Measurements from ENCODE around the gene KCNQ4.

Gene KCNQ4

DNA sequence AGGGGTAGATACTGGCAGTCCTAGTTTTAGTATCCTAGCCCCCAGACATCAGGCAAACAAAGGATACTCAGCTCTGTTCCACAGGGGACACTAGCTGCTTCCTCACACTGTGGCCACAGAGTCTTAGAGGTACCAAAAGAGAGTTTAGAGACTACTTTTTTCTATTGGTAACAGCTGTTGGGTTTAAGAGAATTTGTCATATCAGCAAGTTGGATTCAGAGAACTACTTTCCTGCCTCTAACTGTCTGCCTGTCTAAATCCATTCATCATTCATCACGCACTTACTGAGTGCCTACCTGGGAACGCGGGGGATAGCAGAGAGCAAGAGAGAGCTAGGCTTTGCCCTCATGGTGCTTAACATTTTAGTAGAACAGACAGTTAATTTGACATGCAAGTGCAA, 27.1 kb upstream of the KCNQ4 start:
- no peak for DNase-seq

DNA sequence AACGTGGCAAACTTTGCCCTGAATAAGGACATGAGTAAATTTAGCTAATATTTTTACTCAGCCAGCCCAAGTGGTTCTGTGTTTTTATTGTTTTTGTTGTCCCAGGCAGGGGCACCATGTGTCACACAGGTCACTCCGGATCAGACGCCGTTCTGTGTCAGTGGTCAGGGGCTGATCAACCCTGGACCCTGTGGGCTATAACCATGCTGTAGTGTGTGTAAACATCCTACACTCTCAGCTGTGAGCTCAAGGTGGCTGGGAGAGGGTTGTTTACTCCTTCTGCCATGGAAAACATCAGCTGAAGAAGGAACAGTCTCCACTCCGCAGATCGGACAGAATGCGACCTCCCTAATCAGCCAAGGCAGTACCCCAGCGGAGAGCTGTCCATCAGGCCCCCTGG, 26.5 kb upstream of the KCNQ4 start:
- no peak for DNase-seq

DNA sequence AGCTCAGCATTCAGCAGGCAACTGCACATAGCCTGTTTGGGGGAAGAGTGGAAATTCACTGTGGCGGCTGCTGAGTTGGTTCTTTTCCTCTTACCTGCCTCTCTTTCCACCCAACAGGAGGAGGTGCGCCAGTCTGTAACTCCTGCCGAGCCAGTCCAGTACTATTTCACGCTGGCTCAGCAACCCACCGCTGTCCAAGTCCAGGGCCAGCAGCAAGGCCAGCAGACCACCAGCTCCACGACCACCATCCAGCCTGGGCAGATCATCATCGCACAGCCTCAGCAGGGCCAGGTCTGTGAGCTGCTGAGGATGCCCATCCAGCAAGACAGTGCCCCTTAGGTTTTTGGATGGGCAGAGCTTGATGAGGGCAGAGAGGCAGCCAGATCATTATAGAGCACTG, 25.6 kb upstream of the KCNQ4 start:
- no peak for DNase-seq

DNA sequence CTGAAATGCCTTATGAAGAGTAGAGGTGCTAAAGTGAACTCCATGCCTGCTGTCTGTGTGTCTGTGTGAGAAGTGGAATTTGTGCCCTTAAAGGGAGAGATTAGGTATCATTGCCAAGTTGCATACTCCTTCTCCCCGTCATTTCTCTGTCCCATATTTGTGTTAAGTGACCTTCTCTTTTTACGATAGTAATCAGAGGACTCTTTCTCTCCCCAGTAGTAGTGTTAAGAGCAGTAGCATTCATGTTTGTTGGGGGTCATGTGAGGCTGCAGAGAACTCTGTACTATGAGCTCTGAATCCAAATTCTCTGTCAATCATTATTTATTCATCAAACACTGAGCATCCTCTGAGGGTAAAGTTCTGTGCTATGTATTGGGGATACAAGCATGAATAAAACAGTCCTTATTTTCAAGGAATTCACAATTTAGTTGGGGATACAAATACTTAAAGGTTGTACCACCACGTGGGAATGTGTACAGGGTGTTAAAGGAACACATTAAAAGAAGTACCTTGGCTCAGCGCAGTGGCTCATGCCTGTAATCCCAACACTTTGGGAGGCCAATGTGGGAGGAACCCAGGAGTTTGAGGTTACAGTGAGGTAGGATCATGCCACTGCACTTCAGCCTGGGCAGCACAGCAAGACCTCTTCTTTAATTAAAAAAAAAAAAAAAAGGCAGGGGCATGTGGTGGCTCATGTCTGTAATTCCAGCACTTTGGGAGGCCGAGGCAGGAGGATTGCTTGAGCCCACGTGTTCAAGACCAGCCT, 24.8 kb upstream of the KCNQ4 start:
- DNase-seq, result no peak

DNA sequence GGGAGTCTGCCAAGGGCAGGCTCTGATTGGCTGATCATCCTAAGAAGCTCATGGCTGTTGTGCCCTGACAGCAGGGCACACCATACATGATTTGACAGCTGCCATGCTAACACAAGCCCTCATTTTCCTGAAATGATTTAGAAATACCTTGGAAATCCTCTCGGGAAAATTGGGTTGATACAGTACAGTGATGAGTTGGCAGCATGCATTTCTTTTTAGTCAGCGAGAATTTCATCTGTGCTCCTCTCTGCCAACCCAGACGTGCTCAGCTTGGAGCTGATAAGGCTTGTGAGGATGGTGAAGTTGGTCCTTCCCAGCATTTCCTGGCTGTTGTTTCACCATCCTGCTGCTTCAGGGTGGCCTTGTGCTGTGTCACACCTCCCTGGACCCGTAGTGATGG, 22.6 kb upstream of the KCNQ4 start:
- DNase-seq, result no peak

DNA sequence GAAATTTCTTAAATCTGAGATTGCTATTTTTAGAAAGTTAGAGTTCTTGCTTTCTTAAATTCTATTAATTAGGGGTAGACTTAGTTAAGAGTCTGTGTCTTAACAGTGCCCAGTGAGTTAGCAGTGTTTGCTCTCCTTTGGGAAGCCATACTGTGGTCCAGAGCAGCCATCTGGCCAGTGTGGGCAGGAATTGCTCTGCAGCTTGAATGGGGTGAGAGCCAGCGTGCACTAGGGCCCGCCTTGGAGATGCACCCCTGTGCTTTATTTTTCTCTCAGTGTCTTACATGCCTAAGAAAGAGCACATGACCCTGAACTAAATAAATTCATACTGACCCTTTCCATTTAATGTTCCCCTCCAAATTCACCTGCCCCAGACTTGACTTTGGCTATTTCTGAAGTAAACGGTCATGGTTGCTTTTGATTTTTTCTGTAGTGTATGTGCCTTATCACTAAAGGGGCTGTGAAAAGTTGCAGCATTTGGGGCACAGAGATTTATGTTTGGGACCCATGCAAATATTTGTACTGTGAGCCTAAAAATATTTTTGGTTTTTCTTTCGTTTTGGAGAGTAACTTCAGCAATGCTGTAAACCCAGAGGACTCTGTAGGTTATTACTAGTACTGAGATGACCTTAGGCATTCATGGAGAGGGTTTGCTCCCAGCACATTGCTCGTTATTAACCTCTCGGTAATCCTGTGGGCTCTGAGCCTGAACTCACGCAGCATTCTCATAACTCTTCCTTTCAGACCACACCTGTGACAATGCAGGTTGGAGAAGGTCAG, 21.3 kb upstream of the KCNQ4 start:
- DNase-seq, result no peak

DNA sequence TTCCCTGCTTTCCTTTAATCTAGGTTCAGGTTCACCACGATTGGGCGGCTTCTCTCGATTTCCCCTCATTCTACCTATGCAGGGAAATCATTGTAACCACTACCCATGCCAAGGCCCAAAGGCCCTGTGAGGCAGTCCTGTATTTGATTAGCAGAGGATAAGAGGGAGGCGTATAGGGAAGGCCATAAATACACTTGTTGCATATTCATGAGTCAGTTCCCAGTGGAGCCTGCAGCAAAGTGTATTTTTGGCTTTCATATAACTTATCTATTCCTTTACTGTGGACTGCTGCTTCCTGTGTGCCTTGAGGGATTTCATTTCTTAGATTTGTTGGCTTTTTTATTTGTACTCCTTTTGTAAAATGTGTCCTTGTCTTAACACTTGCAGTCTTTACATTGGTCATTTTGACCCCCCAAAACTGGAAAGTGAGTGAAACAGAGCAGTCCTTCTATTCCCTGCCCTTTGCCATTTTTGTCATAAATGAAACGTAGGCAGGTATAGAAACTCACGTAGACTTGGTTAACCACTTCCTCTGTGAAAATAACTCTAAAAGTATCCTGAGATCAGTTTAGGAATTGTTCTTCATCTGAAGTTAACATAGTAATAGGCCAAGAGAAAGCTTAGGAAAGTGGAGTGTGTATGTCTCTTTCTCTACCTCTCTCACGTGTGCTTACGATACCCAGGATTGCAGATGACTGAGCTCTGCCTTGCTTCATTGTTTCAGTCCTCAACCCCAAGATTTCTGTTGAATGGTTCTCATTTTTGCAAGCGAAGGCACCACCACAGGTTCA, 19.6 kb upstream of the KCNQ4 start:
- no peak for DNase-seq

DNA sequence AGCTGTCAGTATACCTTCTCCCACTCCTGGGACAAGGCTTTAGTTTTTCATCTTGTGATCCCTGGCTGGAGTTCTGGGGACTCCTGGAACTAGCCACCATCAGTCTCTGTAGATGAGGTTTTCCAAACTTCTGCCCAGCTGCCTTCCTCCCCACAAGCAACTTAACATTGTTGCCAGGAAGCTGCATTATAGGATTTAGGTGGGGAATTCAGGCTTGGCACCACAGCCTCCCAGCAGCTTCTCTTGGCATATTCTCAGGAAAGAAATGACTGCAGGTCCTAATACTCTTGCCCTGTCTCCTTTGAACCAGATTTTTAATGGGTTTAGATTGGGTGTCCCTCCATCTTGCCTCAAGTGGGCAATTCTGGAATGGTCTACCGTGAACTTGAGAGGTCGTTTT, 18.6 kb upstream of the KCNQ4 start:
- no peak for DNase-seq

DNA sequence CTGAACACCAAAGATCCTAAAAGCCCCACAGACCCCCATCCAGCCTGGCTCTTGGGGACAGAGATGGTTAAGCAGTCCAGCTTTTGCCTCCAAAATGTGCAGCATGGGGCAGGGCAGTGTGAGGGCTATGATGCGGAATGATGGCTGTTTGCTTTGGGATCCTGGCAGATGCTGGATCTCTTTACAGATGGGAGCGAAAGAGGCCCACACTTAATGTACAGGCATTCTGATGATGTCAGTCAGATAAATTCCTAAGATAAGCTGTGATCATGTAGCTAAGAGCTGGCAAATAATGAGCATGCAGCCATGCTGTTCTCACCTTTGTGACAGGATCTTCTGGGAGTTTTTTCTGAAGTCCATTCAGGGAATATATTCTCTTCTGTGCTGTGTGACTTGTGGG, 17.6 kb upstream of the KCNQ4 start:
- DNase-seq, result no peak

DNA sequence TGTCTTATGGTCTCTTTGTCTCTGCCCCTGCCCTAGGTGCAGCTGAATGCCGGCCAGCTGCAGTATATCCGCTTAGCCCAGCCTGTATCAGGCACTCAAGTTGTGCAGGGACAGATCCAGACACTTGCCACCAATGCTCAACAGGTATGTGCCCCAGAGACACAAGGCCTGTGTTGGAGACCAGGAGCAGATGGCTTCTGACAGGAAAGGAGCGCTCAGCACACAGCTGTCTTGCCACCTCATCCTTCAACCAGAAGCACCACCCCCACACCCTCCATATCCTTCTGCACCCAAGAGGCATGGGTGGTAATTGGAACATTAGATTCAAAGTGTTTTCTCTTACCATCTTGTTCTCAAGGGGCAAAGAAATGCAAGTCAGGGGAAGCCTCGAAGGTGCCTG, 17.0 kb upstream of the KCNQ4 start:
- DNase-seq, result no peak

DNA sequence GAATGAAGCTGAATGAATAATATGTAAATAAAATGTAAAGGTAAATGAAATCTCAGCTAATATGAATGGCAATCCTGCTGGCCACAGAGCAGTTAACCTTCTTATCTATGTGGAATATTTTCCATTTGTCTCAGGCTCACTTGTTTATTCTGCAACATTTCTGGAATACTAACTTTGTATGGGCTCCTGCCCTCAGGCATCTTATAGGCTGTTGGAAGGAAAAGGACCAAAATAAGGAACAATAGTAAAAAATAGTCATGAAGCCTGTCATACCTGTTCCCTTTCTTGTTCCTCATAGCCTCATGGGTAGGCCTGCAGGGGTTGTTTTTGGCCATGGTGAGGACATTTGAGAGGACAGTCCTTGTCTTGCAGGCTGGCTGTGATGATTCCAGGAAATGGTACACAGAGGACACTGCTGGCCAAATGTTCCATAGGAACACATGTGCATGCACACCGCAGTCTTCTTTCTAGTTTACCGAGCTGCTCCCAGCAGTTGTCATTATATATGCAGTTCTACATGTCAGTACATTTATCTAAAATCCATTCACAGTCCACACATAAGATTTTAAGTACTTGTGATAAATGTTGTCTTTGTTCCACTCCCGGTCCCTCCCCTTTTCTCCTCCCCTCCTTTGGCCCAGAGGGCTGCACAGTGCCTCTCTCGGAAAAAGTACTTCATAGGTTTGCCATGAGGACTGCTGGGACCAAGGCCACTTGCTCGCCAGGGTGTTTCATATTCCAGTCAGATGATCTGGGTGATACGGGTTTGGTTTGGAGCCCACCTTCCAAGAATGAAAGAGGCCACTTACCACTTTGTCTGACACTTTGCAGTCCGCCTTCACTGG, 15.2 kb upstream of the KCNQ4 start:
- no peak for DNase-seq

DNA sequence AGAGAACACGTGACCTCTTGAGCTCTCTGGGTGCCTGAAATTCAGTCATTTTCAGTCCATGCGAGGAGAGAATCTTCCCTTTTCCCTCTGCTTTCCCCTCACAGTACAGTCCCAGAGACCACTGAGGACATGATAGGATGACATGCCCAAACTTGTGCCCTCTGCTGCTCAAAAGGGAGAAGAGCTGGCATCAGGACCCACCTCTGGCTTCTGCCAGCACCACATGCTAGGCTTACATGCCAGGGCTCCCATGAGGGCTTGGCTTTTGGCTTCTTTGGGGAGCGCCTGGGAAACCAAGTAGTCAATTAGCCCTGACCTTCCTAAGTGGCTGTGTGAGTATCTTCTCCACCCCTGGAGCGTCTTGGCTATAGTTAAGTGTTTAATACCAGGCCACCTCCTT, 13.8 kb upstream of the KCNQ4 start:
- no peak for DNase-seq

DNA sequence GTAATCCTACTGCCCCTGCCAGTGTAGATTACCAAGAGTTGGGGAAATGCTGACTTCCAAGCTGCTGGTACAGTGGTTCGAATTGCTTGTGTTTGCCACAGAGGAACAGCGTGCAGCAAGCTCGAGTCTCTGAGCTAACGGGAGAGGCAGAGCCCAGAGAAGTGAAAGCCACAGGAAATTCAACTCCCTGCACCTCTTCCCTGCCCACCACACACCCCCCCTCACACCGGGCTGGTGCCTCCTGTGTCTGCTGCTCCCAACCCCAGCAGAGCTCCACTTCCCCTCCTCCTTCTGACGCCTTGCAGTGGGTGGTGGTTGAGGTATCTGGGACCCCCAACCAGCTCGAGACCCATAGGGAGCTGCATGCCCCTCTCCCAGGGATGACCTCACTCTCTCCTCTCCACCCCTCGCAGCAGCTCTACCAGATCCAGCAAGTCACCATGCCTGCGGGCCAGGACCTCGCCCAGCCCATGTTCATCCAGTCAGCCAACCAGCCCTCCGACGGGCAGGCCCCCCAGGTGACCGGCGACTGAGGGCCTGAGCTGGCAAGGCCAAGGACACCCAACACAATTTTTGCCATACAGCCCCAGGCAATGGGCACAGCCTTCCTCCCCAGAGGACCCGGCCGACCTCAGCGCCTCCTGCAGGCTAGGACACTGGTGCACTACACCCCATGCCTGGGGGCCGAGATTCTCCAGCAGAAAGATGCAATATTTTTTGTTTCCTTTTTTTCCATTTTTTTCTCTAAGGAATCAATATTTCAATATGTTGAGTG, 13.1 kb upstream of the KCNQ4 start:
- DNase-seq, result no peak

DNA sequence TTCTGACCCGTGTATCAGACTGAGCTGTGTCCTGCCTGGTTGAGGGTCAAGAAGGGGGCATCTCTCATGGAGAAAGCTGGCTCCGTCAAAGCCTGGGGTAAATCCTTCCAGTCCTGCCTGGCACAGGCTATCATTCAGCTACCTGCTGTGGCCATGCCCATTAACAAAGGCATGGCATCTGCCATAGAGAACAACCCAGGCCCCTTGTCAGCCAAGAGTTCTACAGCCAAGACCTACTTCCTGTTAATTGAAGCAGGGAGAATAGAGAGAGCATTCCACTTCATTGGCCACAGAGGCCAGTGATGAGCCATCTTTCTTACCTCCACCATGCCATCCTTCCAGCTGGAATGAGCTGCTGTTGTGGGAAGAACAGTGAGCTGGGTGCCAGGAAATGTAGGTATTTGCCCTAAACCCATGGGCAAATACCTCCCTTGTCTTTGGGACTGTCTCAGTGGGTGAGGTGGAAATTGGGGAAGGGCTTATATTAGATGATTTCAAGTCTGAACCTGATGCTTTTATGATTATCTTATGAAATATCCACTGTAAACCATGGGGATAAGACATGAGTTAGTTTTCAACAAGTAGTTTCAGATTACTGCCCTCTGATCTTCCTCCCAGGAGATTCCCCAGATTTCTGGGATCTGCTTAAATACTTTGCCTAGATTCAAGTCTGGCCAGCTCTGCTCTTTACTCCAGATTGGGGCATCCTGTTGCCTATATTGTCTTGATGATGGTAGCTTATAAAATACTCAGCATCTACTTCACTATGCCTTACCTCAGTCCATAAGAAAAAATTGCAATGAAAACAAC, 11.2 kb upstream of the KCNQ4 start:
- no peak for DNase-seq

DNA sequence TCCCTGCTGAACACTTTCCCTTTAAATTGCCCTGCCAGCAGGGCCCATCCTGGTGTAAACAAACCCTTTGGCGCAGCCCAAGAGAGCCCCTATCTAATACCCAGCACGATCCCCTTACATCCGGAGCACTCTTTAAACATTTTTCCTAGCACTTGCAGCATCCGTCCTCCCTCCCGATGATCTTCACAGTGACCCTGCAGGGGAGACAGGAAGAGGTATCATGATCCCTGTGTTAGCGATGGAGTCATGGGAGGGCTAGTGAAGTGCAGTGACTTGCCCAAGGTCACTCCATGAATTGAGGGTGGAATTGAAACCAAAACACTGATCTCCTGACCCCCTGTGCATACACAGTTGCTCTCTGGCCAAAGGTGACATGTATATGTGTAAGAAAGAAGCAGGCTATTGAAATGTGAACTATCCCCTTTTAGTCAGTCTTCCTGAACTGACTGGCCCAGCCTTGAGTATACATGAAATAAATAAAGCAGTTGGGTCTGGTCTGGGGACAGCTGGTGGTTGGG, 9.8 kb upstream of the KCNQ4 start:
- DNase-seq, result no peak

DNA sequence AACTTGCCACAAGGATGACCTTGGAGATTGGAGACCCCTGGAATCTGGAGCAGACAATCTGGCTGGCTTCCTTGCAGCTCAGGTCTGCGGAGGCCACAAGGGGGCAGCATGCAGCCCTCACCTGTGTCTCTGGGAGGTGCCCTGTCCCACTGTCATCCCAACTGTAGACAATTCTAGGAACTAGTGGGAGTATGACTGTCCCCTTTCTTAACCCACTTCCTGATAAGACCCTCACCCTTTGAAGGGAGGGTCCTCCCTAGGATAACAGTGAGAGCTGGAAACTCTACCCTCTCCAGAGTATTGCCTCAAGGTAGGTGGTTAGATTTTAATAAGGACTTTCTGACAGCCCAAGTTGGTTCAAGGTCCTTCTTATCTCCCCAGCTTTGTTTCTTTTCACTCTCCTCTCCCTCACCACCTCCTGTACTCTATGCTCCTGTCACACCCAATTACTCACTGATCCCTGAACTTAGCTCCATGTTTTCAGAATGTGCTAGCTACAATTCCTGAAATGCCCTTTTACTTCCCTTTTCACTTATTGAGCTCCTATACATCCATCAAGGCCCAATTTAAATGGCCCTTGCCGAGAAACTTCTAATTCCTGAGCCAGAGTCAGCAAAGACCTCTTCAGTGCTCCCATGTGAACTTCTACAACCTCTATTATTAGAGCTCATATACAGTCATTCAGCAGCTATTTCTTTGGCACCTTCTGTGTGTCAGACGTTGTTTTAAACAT, 9.2 kb upstream of the KCNQ4 start:
- DNase-seq, result peak; percentile 51

DNA sequence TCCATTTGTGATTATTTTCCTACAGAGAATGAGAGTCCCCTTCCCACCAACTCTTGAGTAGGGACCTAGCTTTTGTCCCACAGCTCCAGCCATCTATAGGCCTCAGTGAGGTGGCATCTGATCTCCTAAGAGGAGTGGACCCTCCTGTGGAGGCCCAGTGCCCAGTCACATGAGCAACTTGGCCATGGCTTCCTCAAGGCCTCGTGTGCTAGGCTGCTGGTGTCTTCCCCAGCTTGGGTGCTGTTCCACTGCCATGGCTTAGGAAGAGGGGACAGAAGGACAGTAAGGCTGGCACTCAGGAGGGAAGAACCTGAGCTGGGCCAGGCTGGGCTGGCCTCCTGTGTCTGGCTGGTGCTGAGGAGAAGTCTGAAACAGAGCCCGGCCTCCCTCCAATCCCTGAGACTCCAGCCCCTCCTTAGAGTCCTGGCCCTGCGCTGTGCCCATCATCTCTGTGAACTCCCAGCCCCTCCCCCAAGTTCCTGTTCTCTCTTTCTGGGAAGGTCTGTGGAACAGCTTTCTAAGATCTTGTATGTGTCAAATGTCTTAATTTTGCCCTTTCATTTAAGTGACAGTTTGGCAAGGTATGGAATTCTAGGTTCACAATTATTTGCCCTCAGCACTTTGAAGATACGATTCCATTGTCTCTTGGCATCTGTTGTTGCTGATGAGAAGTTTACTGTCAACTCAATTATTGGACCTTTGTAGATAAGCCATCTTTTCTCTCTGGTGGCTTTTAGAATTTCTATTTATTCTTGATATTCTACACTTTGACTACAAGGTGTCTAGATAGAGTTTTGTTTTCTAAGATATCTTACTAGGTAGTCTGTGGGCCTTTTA, 7.1 kb upstream of the KCNQ4 start:
- DNase-seq, result no peak

DNA sequence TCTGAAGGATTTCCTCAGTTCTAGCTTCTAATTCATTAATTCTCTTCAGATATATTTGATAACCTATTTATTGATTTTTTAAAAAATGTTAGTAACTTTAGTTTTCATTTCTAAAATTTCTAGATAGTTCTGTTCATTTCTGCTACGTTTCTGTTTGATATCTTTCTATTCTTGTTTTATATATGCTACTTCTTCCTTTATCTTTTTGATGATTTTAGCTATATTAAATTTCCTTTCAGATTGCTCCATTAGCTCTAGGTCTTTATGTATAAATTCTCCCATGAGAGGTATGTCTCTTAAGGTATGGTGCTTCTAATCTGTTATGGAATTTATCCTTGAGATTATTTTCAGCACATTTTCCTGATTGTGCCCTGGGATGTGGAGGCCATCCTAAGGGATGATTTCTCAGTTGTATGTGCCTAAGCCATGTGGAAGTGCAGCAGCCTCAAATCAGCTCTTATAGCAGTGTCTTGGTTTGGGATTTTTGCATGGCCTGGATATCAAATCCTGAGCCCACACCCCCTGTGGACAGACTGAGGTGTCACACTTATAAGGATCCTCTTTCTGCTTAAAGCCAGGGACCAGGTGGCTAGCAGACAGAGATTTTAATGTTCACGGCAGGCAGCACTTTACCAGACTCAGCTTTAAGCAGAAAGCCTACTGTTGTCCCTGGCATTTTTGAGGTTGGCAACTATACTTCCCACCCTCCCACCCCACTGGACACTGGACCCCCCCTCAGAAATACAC, 6.2 kb upstream of the KCNQ4 start:
- DNase-seq, result no peak

Measured in NCI-H1436 (cell line).